H9 (cell line): ENCODE results near the gene EIF3A. TPM values are rescaled to one million over a fixed set of nuclear protein-coding genes. Genes with fewer than 3 reads are reported as not detected.

Experiments used
- DNase-seq: peaks from one replicate; pipeline ENCODE4 v3.0.0-alpha.2; 2017
- H2AFZ ChIP-seq: one replicate; pipeline ENCODE4 v1.6.1; 2013; ENCODE audit warnings: mild to moderate bottlenecking, low read length, control low read depth, moderate library complexity
- H2AK5ac ChIP-seq: 2 replicates; pipeline ENCODE4 v1.6.1; 2013; ENCODE audit warnings: low read length, control low read depth, mixed read lengths; ENCODE audit not compliant: insufficient read length
- H2BK120ac ChIP-seq: one replicate; pipeline ENCODE4 v1.6.1; 2013; ENCODE audit warnings: low read depth, mild to moderate bottlenecking, low read length, control low read depth, inconsistent platforms; ENCODE audit not compliant: poor library complexity, severe bottlenecking
- H2BK12ac ChIP-seq: 2 replicates; pipeline ENCODE4 v1.6.1; 2013; ENCODE audit warnings: low read length, control low read depth, mixed read lengths, low read depth; ENCODE audit not compliant: insufficient read length
- H2BK15ac ChIP-seq: 2 replicates; pipeline ENCODE4 v1.6.1; 2013; ENCODE audit warnings: low read depth, low read length, control low read depth
- H2BK20ac ChIP-seq: one replicate; pipeline ENCODE4 v1.6.1; 2013; ENCODE audit warnings: low read depth, mild to moderate bottlenecking, low read length, control low read depth, inconsistent platforms; ENCODE audit not compliant: poor library complexity, severe bottlenecking
- H2BK5ac ChIP-seq: 2 replicates; pipeline ENCODE4 v1.6.1; 2013; ENCODE audit warnings: low read length, control low read depth, mixed read lengths; ENCODE audit not compliant: insufficient read length
- H3K14ac ChIP-seq: 2 replicates; pipeline ENCODE4 v1.6.1; 2013; ENCODE audit warnings: low read length, control low read depth; ENCODE audit not compliant: insufficient read depth
- H3K18ac ChIP-seq: 2 replicates; pipeline ENCODE4 v1.6.1; 2013; ENCODE audit warnings: low read depth, mild to moderate bottlenecking, mixed read lengths, low read length, control low read depth; ENCODE audit not compliant: insufficient read length
- H3K23ac ChIP-seq: 2 replicates; pipeline ENCODE4 v1.6.1; 2013; ENCODE audit warnings: low read length, control low read depth, mixed read lengths, low read depth; ENCODE audit not compliant: insufficient read length
- H3K23me2 ChIP-seq: 2 replicates; pipeline ENCODE4 v1.6.1; 2013; ENCODE audit warnings: low read depth, mild to moderate bottlenecking, mixed read lengths, low read length, control low read depth; ENCODE audit not compliant: insufficient read length, poor library complexity, severe bottlenecking
- H3K27ac ChIP-seq: 2 replicates; pipeline ENCODE4 v1.5.1; 2013; ENCODE audit warnings: low read length, control low read depth, mixed read lengths, low read depth; ENCODE audit not compliant: insufficient read length
- H3K27me3 ChIP-seq: 2 replicates; pipeline ENCODE4 v1.6.1; 2013; ENCODE audit warnings: low read length, control low read depth, inconsistent platforms; ENCODE audit not compliant: insufficient read depth
- H3K4ac ChIP-seq: 2 replicates; pipeline ENCODE4 v1.6.1; 2013; ENCODE audit warnings: low read depth, mild to moderate bottlenecking, control low read depth, inconsistent platforms, low read length, moderate library complexity
- H3K4me1 ChIP-seq: 2 replicates; pipeline ENCODE4 v1.6.1; 2013; ENCODE audit warnings: low read length, control low read depth, inconsistent platforms; ENCODE audit not compliant: insufficient read depth
- H3K4me2 ChIP-seq: 2 replicates; pipeline ENCODE4 v1.6.1; 2013; ENCODE audit warnings: low read length, control low read depth, mixed read lengths; ENCODE audit not compliant: insufficient read length, insufficient read depth
- H3K56ac ChIP-seq: 2 replicates; pipeline ENCODE4 v1.6.1; 2013; ENCODE audit warnings: low read depth, mild to moderate bottlenecking, mixed read lengths, low read length, control low read depth; ENCODE audit not compliant: insufficient read length
- H3K79me1 ChIP-seq: 2 replicates; pipeline ENCODE4 v1.6.1; 2013; ENCODE audit warnings: low read depth, mild to moderate bottlenecking, moderate library complexity, low read length, control low read depth, inconsistent platforms; ENCODE audit not compliant: insufficient read depth, poor library complexity, severe bottlenecking
- H3K79me2 ChIP-seq: 2 replicates; pipeline ENCODE4 v1.6.1; 2013; ENCODE audit warnings: low read length, control low read depth, inconsistent platforms; ENCODE audit not compliant: insufficient read depth
- H3K9ac ChIP-seq: 2 replicates; pipeline ENCODE4 v1.6.1; 2013; ENCODE audit warnings: low read length, control low read depth, mixed read lengths; ENCODE audit not compliant: insufficient read length; ENCODE audit errors: extremely low read depth
- H3K9me3 ChIP-seq: one replicate; pipeline ENCODE4 v1.6.1; 2013; ENCODE audit warnings: low read depth, low read length, inconsistent platforms; ENCODE audit not compliant: control insufficient read depth
- H3T11ph ChIP-seq: one replicate; pipeline ENCODE4 v1.6.1; 2013; ENCODE audit warnings: mild to moderate bottlenecking, low read length, control low read depth, inconsistent platforms
- H4K20me1 ChIP-seq: one replicate; pipeline ENCODE4 v1.6.1; 2013; ENCODE audit not compliant: control insufficient read depth, insufficient read length, insufficient read depth
- H4K5ac ChIP-seq: 2 replicates; pipeline ENCODE4 v1.6.1; 2013; ENCODE audit warnings: low read depth, mild to moderate bottlenecking, mixed read lengths, low read length, control low read depth; ENCODE audit not compliant: insufficient read length
- H4K8ac ChIP-seq: replicated peaks from 2 replicates; pipeline ENCODE4 v1.6.1; 2013; ENCODE audit warnings: low read length, control low read depth, mixed read lengths, low read depth; ENCODE audit not compliant: insufficient read length
- H4K91ac ChIP-seq: 2 replicates; pipeline ENCODE4 v1.6.1; 2013; ENCODE audit warnings: low read depth, mild to moderate bottlenecking, moderate library complexity, mixed read lengths, low read length, control low read depth; ENCODE audit not compliant: insufficient read length
- H3K27ac Mint-ChIP-seq, 3 experiments: 2 replicates in 2 of 3; 3 replicates in 1 of 3; pipeline ENCODE4 v1.8.0; 2020 to 2021; ENCODE audit warnings: mixed read lengths in 3 of 3, mild to moderate bottlenecking in 1 of 3, moderate library complexity in 1 of 3
- H3K27me3 Mint-ChIP-seq: 2 replicates; pipeline ENCODE4 v1.8.0; 2021; ENCODE audit warnings: low read depth, mild to moderate bottlenecking, moderate library complexity, mixed read lengths
- H3K36me3 Mint-ChIP-seq, 3 experiments: 2 replicates in 2 of 3; 3 replicates in 1 of 3; pipeline ENCODE4 v1.8.0; 2020 to 2021; ENCODE audit warnings: low read depth in 3 of 3, mixed read lengths in 3 of 3; ENCODE audit not compliant: insufficient read depth in 1 of 3
- H3K4me1 Mint-ChIP-seq, 2 experiments: 2 replicates each; pipeline ENCODE4 v1.8.0; 2020; ENCODE audit warnings: mixed read lengths in 2 of 2
- H3K4me3 Mint-ChIP-seq, 2 experiments: 2 replicates in 1 of 2; 3 replicates in 1 of 2; pipeline ENCODE4 v1.8.0; 2020 to 2021; ENCODE audit warnings: mild to moderate bottlenecking in 2 of 2, mixed read lengths in 2 of 2, moderate library complexity in 1 of 2
- H3K9me3 Mint-ChIP-seq, 2 experiments: 2 replicates in 1 of 2; 3 replicates in 1 of 2; pipeline ENCODE4 v1.8.0; 2020; ENCODE audit warnings: mild to moderate bottlenecking in 2 of 2, mixed read lengths in 2 of 2, moderate library complexity in 1 of 2
- WGBS: extraction: QIAGEN DNeasy Blood & Tissue Kit; methylation state at CpG from one replicate; pipeline ENCODE4 v1.1.7; 2013; ENCODE audit warnings: missing lambda C conversion rate, low lambda C conversion rate, mixed read lengths; ENCODE audit not compliant: insufficient read length; ENCODE audit errors: extremely low coverage; 5-methylcytosine and 5-hydroxymethylcytosine counted together
- total RNA-seq: library from RNA; stranded (reverse); gene quantifications from 2 replicates; pipeline ENCODE4 v1.2.1, GENCODE V29; 2021
- TF ChIP-seq, protein P1 (sequence below): fragments of 200-600 bp; sonication (generic); conservative IDR thresholded peaks from 3 replicates; pipeline ENCODE4 v1.8.0; 2021; ENCODE audit warnings: antibody characterized with exemption, mild to moderate bottlenecking

The EIF3A gene
- total RNA-seq, 1 experiment from 2014 or later: 206 TPM

GRCh38 chr10:119103903-119104653 is 23.5 kb upstream of the EIF3A start, which contains the start of gene DENND10:
Gene DENND10, plus strand, starts transcription at chr10:119104113. Its CDS starts 30 bp downstream, at chr10:119104143.
- peak within 1 kb of the TSS in 1 of 3 experiments; percentile 32; a peak in 3 of 7 replicates for H3K27ac Mint-ChIP-seq

More at GRCh38 chr10:119103903-119104653, 23.5 kb upstream of the EIF3A start, which contains the start of gene DENND10:
- H2AK5ac ChIP-seq: no peak within 1 kb of the TSS
- H3K9ac ChIP-seq: peak within 1 kb of the TSS; percentile 55
- WGBS: no CpG with 5 or more reads among the region's 91 CpGs
- no peak within 1 kb of the TSS for H2BK12ac ChIP-seq
- no peaks in the 10 kb centered on the region for H3K27me3 ChIP-seq
- no peak within 1 kb of the TSS for H4K8ac ChIP-seq
- Mint-ChIP-seq H3K4me3 (peak within 1 kb of the TSS; percentile 76 to 86), H3K36me3 (peaks cover 6 to 28% (median 11%) of the 10 kb centered on the region in 3 experiments; a peak in 6 of 7 replicates), H3K4me1 (peaks cover 4 to 8% of the 10 kb centered on the region in 2 experiments), H3K9me3 (no peaks in the 10 kb centered on the region), H3K27me3 (no peaks in the 10 kb centered on the region; the same call in 1 of the 2 replicates)
- no peak within 1 kb of the TSS for H2BK5ac ChIP-seq
- H3K79me1 ChIP-seq: peaks cover 6% of the 10 kb centered on the region
- H3K18ac ChIP-seq: no peak within 1 kb of the TSS
- peaks cover 1% of the 10 kb centered on the region; the same call in 1 of the 2 replicates for H3K79me2 ChIP-seq
- peak within 1 kb of the TSS; percentile 61 for H2AFZ ChIP-seq
- H3K4me1 ChIP-seq: no peaks in the 10 kb centered on the region
- H4K20me1 ChIP-seq: no peaks in the 10 kb centered on the region
- peak; percentile 91 for DNase-seq
- H2BK120ac ChIP-seq: no peak within 1 kb of the TSS
- H3K56ac ChIP-seq: no peak within 1 kb of the TSS
- H3K23ac ChIP-seq: no peak within 1 kb of the TSS
- H3K4ac ChIP-seq: no peak within 1 kb of the TSS
- no peaks in the 10 kb centered on the region for H3K23me2 ChIP-seq
- no peak within 1 kb of the TSS for H2BK20ac ChIP-seq
- H3K27ac ChIP-seq: no peak within 1 kb of the TSS
- peak within 1 kb of the TSS; percentile 77; the same call in 1 of the 2 replicates for H3K14ac ChIP-seq
- TF ChIP-seq, protein P1, sequence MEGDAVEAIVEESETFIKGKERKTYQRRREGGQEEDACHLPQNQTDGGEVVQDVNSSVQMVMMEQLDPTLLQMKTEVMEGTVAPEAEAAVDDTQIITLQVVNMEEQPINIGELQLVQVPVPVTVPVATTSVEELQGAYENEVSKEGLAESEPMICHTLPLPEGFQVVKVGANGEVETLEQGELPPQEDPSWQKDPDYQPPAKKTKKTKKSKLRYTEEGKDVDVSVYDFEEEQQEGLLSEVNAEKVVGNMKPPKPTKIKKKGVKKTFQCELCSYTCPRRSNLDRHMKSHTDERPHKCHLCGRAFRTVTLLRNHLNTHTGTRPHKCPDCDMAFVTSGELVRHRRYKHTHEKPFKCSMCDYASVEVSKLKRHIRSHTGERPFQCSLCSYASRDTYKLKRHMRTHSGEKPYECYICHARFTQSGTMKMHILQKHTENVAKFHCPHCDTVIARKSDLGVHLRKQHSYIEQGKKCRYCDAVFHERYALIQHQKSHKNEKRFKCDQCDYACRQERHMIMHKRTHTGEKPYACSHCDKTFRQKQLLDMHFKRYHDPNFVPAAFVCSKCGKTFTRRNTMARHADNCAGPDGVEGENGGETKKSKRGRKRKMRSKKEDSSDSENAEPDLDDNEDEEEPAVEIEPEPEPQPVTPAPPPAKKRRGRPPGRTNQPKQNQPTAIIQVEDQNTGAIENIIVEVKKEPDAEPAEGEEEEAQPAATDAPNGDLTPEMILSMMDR: no peak
- H4K91ac ChIP-seq: no peak within 1 kb of the TSS
- H3K9me3 ChIP-seq: no peaks in the 10 kb centered on the region
- no peak within 1 kb of the TSS for H2BK15ac ChIP-seq
- no peak within 1 kb of the TSS for H3T11ph ChIP-seq
- H3K4me2 ChIP-seq: peak within 1 kb of the TSS; percentile 50
- no peak within 1 kb of the TSS for H4K5ac ChIP-seq
